Activated CD4-positive, alpha-beta T cell treated with anti-CD3 and anti-CD28 coated beads, Interleukin-2, amount 50 U/mL, for 1 hour (primary cell): Measurements from ENCODE around the gene MPC1.
"Not testable (repeated sequence)": the region's sequence is repeated elsewhere in the genome, so short reads cannot be mapped to it uniquely, and the experiment has no call there.

Experiments
- DNase-seq: peaks from one replicate; pipeline ENCODE4 v3.0.0-alpha.2; 2020

MPC1 gene

DNA sequence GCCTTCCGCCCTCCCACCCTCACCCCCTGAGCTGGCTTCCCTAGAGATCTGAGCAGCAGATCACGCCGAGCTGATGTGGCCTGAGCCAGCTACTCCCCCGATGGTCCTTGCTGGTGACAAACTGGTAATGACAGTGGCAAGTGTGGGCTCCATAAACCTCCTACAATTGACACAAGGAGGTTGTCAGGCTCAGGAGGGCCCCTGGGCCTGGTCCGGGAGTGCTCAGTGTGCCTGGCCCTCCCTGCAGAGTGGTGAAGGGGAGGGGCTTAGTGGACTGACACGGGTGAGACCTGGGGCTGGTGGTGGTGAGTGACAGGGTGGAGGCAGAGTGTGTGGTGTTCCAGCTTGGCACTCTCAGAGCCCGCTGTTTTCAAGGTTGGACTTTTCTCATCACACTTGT lies 22.6 kb upstream of the MPC1 start:
- no peak for DNase-seq

GRCh38 chr6:166402582-166403277 lies 20.0 kb upstream of the MPC1 start:
- no peak for DNase-seq

DNA sequence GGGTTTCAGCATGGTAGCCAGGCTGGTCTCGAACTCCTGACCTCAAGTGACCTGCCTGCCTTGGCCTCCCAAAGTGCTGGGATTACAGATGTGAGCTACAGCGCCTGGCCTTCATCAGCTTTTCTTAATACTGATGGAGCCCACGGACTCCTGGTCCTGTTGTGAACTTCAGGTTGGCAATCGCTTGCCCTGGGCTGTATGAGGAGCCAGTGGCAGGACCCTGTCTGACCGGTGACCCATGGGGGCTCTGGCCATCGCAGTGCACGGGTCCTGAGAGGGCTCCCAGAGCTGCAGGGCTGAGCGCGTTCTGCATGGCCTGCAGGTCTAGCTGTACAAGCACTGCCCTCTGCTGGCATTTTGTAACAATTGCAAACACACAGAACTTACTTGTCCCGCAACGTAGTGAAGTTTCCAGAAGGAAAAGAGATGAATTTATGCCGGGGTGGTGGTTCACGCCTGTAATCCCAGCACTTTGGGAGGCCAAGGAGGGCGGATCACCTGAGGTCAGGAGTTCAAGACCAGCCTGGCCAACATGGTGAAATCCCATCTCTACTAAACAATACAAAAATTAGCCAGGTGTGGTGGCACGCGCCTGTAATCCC lies 18.0 kb upstream of the MPC1 start:
- DNase-seq = peak; percentile 56

- no peak for DNase-seq
Observed at GRCh38 chr6:166400181-166400580, 17.4 kb upstream of the MPC1 start.

DNA sequence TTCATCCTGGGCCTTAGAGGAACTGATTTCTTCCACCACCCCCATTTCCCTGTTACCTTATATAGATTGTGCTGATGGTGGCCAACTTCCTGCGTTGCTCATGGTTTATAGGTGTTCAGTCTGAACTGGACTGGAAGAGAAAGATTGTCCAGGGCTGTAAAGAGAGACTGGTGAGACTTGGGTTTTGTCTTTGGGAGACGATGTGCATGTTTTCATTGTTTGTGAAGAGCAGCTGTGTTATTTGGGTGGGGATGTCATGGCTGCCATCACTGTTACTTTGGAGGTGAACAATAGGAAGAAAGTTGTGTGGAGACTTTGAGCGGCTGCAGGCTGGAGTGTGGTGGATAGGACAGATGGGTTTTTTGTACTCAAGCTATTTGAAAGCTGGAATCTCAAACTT lies 15.6 kb upstream of the MPC1 start:
- no peak for DNase-seq

DNA sequence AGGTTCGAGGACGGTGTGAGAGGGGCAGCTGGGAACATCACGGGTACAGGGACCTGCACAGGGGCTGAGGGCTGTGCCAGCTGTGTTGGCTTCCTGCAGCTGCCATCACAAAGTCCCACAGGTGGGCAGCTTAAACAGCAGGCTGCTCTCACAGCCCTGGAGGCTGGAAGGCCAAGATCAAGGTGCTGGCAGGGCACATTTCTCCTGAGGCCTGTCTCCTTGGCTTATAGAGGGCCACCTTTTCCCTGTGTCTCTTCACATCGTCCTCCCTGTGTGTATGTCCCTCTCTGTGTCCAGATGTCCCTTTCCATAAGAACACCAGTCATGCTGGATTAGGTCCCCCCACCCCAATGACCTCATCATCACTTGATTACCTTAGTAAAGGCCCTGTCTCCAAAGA lies 15.1 kb upstream of the MPC1 start:
- no peak for DNase-seq

DNA sequence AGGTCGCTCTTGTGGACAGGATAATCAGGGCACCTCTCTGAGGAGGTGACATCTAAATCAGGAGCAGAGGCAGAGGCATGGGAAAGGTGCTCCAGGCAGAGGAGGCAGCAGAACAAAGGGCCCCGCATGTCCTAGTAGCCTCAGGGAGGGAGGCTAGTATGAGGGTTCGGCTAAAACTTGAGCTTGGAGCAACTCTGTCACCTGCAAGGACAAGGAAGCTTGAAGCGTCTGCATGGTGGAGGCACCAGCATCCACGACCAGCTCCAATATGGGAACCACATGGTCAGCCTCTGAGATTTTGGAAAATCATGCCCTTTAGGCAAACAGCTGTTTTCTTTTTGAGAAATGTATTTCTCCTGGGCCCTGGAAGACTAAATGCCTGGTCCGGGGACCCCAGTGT lies 13.0 kb upstream of the MPC1 start:
- DNase-seq = no peak

DNA sequence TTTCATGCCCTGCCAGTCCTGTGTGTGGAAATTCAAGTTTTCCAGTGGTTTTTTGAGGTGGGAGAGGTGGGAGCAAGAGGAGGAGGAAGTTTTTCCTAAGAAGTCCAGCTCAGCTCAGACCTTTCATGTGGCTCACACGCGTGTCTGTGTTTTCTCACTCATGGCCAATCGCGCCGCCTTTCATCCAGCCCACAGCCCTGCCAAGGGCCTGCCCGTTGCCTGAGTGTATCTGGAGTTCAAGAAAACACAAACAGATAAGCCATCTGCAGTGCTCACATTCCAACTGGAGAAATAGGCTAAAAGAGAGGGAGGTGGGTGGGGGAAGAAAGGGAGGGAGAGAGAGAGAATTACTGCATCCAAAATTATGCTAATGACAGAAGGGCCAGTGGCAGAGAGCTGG lies 12.6 kb upstream of the MPC1 start:
- no peak for DNase-seq

DNA sequence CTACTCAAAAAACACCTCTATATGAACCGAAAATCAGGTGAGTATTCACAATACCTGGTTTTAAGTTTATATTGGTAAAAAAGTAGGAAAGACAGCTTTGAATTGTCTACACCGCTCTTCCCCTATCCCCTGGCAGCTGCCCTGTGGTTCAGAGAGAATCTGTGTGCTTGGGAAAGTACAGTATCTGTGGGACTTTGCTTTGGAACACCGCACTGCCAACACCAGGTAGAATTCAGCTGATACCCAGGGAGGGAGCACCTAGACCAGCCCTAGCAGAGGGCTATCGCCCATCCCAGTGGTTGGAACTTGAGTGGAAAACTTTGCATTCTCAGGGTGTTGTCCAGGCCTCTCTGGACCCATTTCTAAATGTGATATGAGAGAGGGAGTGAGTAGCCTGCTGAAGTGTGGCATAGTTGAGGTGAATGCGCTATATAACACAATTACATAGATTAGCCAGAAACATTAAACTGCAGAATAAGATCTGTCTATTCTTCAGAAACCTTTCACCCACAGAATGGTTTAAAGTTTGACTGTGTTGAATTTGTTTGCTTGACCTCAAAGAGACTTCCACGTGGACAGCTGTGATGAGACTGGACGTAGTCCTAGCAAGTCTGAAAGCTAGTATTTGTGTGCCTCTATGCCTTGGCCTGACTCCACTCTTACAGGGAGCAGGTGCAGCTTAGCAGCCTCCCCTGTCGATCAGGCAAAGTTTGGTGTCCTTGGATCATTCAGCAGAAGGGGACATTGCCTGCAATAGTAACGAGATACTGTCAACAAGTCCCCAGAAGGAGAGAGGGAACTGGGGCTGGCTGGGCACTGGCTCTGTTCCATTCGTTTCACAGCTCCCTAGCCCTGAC lies 11.5 kb upstream of the MPC1 start:
- DNase-seq = no peak

DNA sequence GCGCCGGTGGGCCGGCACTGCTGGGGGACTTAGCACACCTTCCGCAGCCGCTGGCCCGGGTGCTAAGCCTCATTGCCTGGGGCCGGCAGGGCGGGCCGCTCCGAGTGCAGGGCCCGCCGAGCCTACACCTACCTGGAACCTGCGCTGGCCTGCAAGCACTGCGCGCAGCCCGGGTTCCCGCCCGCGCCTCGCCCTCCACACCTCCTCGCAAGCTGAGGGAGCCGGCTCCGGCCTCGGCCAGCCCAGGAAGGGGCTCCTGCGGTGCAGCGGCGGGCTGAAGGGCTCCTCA lies 10.7 kb upstream of the MPC1 start:
- no peak for DNase-seq

DNA sequence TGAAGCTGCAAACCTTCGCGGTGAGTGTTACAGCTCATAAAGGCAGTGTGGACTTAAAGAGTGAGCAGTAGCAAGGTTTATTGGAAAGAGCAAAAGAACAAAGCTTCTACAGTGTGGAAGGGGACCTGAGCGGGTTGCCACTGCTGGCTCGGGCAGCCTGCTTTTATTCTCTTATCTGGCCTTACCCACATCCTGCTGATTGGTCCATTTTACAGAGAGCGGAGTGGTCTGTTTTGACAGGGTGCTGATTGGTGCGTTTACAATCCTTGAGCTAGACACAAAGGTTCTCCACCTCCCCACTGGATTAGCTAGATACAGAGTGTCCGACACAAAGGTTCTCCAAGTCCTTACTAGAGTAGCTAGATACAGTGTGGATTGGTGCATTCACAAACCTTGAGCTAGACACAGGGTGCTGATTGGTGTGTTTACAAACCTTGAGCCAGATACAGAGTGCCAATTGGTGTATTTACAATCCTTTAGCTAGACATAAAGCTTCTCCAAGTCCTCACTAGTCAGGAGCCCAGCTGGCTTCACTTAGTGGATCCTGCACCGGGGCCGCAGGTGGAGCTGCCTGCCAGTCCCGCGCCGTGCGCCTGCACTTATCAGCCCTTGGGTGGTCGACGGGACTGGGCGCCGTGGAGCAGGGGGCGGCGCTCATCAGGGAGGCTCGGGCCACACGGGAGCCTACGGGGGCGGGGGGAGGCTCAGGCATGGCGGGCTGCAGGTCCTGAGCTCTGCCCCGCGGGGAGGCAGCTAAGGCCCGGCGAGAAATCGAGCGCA lies 10.2 kb upstream of the MPC1 start:
- DNase-seq = not testable (repeated sequence)

GRCh38 chr6:166389119-166389518 lies 6.4 kb upstream of the MPC1 start:
- DNase-seq = no peak

DNA sequence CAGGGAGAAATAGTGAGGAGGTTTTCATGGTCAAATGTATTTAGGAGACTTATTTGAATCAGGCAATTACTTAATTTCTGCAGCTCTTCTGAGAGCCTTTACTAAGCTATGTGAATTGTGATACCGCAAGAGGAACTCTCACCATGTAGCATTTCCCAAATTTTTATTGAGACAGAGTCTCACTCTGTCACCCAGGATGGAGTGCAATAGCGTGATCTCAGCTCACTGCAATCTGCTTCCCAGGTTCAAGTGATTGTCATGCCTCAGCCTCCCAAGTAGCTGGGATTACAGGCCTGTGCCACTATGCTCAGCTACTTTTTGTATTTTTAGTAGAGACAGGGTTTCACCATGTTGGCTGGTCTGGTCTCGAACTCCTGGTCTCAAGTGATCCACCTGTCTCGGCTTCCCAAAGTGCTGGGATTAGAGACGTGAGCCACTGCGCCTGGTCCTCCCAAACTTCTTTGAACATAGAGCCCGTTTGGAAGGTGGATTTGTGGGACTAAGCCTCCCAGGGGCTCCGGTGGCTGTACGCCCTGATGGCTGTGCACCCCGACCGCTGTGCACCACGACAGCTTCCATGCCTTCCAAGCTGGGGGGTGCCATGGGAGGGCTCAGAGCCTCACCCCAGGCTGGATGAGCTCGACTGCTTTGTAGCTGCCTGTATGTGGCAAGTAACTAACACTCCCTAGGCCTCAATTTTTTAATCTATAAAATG lies 5.7 kb upstream of the MPC1 start:
- DNase-seq = no peak

- DNase-seq = no peak
Observed at GRCh38 chr6:166387642-166388289, 5.0 kb upstream of the MPC1 start.

DNA sequence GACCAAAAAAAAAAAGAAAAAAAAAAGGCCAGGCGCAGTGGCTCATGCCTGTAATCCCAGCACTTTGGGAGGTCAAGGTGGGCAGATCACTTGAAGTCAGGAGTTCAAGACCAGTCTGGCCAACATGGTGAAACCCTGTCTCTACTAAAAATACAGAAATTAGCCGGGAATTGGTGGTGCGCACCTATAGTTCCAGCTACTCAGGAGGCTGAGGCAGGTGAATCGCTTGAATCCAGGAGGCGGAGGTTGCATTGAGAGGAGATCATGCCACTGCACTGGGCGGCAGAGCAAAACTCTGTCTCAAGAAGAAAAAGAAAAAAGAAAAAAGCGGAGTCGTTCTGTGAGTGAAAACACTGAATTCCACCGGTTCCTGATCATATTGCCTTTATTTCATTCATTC lies 4.4 kb upstream of the MPC1 start:
- not testable (repeated sequence) for DNase-seq

GRCh38 chr6:166386111-166386510 lies 3.4 kb upstream of the MPC1 start:
- DNase-seq = no peak

DNA sequence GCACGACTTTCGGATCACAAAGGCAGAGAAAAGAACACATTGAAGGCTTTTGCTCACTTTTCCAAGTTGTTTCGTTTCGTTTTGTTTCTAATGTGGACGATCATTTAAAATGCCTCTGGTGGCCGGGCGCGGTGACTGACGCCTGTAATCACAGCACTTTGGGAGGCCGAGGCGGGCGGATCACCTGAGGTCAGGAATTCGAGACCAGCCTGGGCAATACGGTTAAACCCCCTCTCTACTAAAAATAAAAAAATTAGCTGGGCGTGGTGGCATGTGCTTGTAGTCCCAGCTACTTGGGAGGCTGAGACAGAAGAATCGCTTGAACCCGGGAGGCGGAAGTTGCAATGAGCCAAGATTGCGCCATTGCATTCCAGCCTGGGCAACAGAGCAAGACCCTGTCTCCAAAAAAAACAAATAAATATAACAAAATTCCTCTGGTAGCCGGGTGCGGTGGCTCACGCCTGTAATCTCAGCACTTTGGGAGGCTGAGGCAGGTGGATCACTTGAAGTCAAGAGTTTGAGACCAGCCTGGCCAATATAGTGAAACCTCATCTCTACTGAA lies 1.1 kb upstream of the MPC1 start:
- DNase-seq = peak; percentile 41

DNA sequence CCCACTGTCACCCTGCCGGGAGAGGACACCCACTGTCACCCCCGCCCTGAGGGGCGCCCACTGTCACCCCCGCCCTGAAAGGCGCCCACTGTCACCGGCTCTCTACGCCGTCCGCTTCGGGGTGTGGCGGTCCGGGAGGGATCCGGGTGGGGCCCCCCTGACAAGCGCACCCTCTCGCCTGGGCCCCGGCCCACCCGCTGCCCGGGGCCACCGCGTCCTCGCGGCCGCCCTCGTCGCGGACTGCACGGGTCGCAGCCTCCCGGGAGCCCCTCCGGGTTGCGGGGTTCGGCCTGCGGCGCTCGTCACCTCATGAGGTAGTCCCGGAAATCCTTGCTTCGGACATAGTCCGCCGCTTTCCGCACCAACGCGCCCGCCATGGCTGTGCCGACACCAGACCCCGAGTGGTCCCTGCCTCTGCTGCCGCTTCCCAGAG lies 224 bp downstream of the MPC1 start:
- no peak for DNase-seq

GRCh38 chr6:166381733-166382499 lies 824 bp downstream of the MPC1 start:
- DNase-seq = peak; percentile 64

DNA sequence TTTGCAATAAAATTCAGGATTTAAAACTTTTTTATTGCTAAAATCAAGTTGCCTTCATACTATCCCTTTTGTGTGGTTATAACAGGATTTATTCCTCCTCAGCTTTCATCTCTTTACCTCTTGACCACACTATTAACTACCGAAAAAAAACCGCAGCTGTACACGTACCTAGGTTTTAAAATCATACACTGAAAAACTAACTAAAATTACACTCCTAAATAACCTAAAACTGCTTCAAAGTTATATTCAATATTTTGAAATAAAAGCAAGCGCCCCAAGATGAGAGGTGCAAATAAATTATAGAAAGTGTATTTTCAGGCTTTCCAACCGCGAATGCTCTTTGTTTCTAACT lies 1.4 kb downstream of the MPC1 start:
- no peak for DNase-seq

DNA sequence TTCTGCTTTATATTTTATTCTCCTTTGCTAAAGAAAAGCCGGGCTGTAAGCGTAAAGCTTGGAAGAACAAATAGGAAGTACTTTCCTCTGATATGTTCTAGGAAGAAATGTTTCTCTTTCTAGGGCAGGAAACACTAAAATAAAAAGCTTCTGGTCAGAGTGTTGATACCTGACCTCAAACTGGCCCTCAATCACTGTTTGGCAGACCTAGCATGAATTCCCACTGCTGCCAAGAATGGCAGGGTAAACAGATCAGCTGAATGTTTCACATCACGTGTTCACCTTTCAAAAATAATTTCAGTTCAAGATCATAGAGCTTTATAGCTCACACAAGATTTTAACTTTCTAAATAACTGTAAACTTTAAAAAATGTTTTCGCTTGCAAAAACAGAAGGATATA lies 2.9 kb downstream of the MPC1 start:
- no peak for DNase-seq
